Spleen (tissue), 11 donors: Measurements from ENCODE around the gene KCNQ5. TPM values are rescaled to one million over a fixed set of nuclear protein-coding genes. Genes with fewer than 3 reads are reported as not detected.

Experiments
- DNase-seq: peaks from one replicate; pipeline ENCODE4 v3.0.0-alpha.2; 2020
- H3K27ac ChIP-seq, 8 donors: fragments of 200-600 bp; sonication (generic) in 7 of 8; 1 replicate in 4 of 8; 2 replicates in 4 of 8; pipeline versions ENCODE4 v1.5.0 to v1.8.0; 2016 to 2021; ENCODE audit warnings: inconsistent platforms in 4 of 8, mild to moderate bottlenecking in 4 of 8, moderate library complexity in 1 of 8
- H3K27me3 ChIP-seq, 7 donors: fragments of 200-600 bp; sonication (generic) in 6 of 7; replicated peaks in 1 of 7; 1 replicate in 4 of 7; 2 replicates in 3 of 7; pipeline versions ENCODE4 v1.5.0 to v1.8.0; 2016 to 2021; ENCODE audit warnings: inconsistent platforms in 3 of 7, mild to moderate bottlenecking in 1 of 7
- H3K36me3 ChIP-seq, 6 donors: fragments of 200-600 bp; sonication (generic) in 5 of 6; 1 replicate in 4 of 6; 2 replicates in 2 of 6; pipeline versions ENCODE4 v1.5.0 to v1.8.0; 2016 to 2021; ENCODE audit warnings: inconsistent platforms in 2 of 6
- H3K4me1 ChIP-seq, 6 donors: fragments of 200-600 bp; sonication (generic) in 5 of 6; 1 replicate in 3 of 6; 2 replicates in 3 of 6; pipeline versions ENCODE4 v1.5.0 to v1.8.0; 2016 to 2021; ENCODE audit warnings: inconsistent platforms in 3 of 6
- H3K4me3 ChIP-seq, 8 donors: fragments of 200-600 bp; sonication (generic) in 7 of 8; 1 replicate in 4 of 8; 2 replicates in 4 of 8; pipeline versions ENCODE4 v1.5.0 to v1.8.0; 2016 to 2021; ENCODE audit warnings: inconsistent platforms in 4 of 8, mild to moderate bottlenecking in 4 of 8, moderate library complexity in 2 of 8
- H3K9me3 ChIP-seq, 8 donors: fragments of 200-600 bp; sonication (generic) in 7 of 8; 1 replicate in 4 of 8; 2 replicates in 4 of 8; pipeline versions ENCODE4 v1.5.0 to v1.8.0; 2016 to 2021; ENCODE audit warnings: inconsistent platforms in 4 of 8
- POLR2A ChIP-seq, 3 donors: fragments of 450-650 bp; IDR thresholded peaks; one replicate each; pipeline ENCODE4 v1.5.1; 2017; ENCODE audit warnings: antibody characterized with exemption in 3 of 3, mild to moderate bottlenecking in 1 of 3
- POLR2AphosphoS5 ChIP-seq, 3 donors: sonication (generic); formaldehyde crosslinking; IDR thresholded peaks; one replicate each; pipeline ENCODE4 v1.5.1; 2017; ENCODE audit warnings: antibody characterized with exemption in 3 of 3
- WGBS, 5 donors: extraction: QIAGEN DNeasy Blood & Tissue Kit in 3 of 5; methylation state at CpG; one replicate each; pipeline versions ENCODE4 v1.1.5 to v1.1.7; 2013 to 2018; 5-methylcytosine and 5-hydroxymethylcytosine counted together
- intact Hi-C: fragments of 100-400 bp; cut with DNase I; formaldehyde crosslinking; loops from one replicate; pipeline ENCODE4 v1.15.0; 2023; ENCODE audit warnings: low total_unique reads
- polyA plus RNA-seq, 3 donors: library from polyadenylated mRNA; stranded (reverse); fragments of 200-250 nt; gene quantifications; one replicate each; pipeline ENCODE4 v1.2.1, GENCODE V29; 2013
- total RNA-seq, 7 donors: library from RNA; depleted of rRNA in 3 of 7; stranded (reverse); fragments of >200 nt in 3 of 7; fragmentation: NEBNext Ultra II Directional in 4 of 7; extraction: Animal tissue kit (Norgen Biotek cat#: 25700) in 4 of 7; gene quantifications; one replicate each; pipeline versions ENCODE4 v1.1.0 to v1.2.1, GENCODE V29; 2016 to 2021
- TF ChIP-seq, protein P1 (sequence below), 11 experiments: fragments of 200-600 bp in 7 of 11; fragments of 450-650 bp in 4 of 11; sonication (generic) in 4 of 11; IDR thresholded peaks in 8 of 11; conservative IDR thresholded peaks in 3 of 11; 1 replicate in 7 of 11; 2 replicates in 4 of 11; pipeline versions ENCODE4 v1.4.0 to v1.8.0; 2016 to 2021; ENCODE audit warnings: antibody characterized with exemption in 11 of 11, inconsistent platforms in 4 of 11, mild to moderate bottlenecking in 1 of 11
- donor health status: healthy with polysubstance abuse.
- donor health status: DM: no; HTN: no; CAD: no; lungs with moderate emphysema.
- donor health status: DM: no; HTN: no; CAD: no.
- donor health status: Bipolar disorder and iron deficiency.
- donor health status: healthy.
- donor health status: DM: no; HTN: no; CAD: no.
- donor health status: DM: yes; HTN: yes; CAD: no.

KCNQ5 gene
- total and polyA plus RNA-seq, 10 donors: 1.3 to 8.7 (median 4.4) TPM

DNA sequence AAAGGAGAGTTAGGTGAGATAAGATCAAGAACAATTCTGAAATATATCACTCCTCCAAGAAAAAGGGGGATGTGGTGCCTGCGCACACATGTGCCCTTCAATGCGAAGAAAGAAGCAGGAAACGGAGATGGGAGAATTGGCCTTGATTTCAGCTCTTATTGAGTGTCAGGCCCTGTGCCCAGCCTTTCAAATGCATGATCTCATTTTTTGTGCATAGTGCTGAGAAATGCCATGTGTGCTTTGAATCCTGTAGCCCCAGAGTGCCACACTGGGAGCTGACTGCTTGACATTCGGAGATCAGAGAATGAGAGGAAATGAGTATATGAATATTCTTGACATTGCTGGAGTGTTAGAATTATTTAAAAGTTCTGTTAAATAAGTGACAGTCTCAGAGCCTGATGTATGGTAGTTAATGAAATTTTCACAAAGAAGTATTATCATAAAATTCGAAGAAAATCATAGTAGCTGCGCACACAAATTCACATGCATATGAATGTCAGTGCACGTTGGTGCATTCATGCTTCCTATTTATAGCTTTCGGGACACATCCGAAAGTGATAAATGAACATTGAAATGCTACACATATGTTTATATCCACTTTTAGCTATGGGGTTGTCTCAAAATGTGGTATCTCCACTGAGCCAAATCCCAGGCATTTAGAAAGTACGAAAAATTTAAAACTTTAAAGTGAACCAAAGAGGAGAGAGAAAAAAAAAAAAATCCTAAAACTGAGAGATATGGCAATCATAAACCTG, 172.0 kb downstream of the KCNQ5 start:
- no peak for DNase-seq
- H3K36me3 ChIP-seq: no peaks in the 10 kb centered on the region
- TF ChIP-seq, protein P1, sequence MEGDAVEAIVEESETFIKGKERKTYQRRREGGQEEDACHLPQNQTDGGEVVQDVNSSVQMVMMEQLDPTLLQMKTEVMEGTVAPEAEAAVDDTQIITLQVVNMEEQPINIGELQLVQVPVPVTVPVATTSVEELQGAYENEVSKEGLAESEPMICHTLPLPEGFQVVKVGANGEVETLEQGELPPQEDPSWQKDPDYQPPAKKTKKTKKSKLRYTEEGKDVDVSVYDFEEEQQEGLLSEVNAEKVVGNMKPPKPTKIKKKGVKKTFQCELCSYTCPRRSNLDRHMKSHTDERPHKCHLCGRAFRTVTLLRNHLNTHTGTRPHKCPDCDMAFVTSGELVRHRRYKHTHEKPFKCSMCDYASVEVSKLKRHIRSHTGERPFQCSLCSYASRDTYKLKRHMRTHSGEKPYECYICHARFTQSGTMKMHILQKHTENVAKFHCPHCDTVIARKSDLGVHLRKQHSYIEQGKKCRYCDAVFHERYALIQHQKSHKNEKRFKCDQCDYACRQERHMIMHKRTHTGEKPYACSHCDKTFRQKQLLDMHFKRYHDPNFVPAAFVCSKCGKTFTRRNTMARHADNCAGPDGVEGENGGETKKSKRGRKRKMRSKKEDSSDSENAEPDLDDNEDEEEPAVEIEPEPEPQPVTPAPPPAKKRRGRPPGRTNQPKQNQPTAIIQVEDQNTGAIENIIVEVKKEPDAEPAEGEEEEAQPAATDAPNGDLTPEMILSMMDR (IDR thresholded peaks at IDR 0.05 in 8 of 11, conservative IDR thresholded peaks at IDR 0.05 in 3 of 11): no peak
- TF ChIP-seq POLR2AphosphoS5 (IDR thresholded peaks at IDR 0.05) (no peak), POLR2A (IDR thresholded peaks at IDR 0.05) (no peak)
- intact Hi-C loops: no loop called here
- H3K4me3 ChIP-seq: no peak overlapping the region
- no peaks in the 10 kb centered on the region for H3K27me3 ChIP-seq
- 81 to 92% (median 86%) methylated on average over 10 of the region's 10 CpGs for WGBS, 5 donors
- H3K27ac ChIP-seq: no peak overlapping the region
- no peaks in the 10 kb centered on the region for H3K9me3 ChIP-seq
- H3K4me1 ChIP-seq: no peaks in the 10 kb centered on the region

DNA sequence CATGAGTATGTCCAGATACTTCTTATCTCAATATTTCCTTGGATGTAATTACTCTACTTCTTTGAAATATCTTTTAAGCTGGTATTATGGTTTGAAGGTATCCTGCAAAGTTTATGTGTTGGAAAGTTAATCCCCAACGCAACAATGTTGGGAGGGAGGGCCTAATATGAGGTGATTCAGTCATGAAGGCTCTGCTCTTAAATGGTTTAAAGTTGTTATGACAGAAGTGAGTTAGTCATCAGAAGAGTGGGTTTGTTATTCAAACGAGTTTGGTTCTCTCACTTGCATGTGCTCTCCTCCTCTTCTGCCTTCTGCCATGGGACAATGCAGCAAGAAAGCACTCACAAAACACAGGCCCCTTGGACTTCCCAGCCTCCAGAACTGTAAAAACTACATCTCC, 176.3 kb downstream of the KCNQ5 start:
- DNase-seq: no peak
- Histone ChIP-seq H3K4me3 (no peak overlapping the region), H3K9me3 (no peaks in the 10 kb centered on the region), H3K36me3 (no peaks in the 10 kb centered on the region), H3K27ac (no peak overlapping the region), H3K27me3 (no peaks in the 10 kb centered on the region), H3K4me1 (no peaks in the 10 kb centered on the region)
- WGBS, 5 donors: 66 to 83% (median 69%) methylated on average over 2 of the region's 2 CpGs
- TF ChIP-seq, protein P1 (IDR thresholded peaks at IDR 0.05 in 8 of 11, conservative IDR thresholded peaks at IDR 0.05 in 3 of 11): no peak
- TF ChIP-seq POLR2A (IDR thresholded peaks at IDR 0.05): no peak
- intact Hi-C loops: no loop called here

GRCh38 chr6:72809746-72810379, 188.0 kb downstream of the KCNQ5 start:
- Histone ChIP-seq H3K9me3 (no peaks in the 10 kb centered on the region), H3K4me1 (peaks cover 0 to 10% (median 0%) of the 10 kb centered on the region in 6 donors), H3K27ac (no peak overlapping the region), H3K27me3 (no peaks in the 10 kb centered on the region), H3K4me3 (no peak overlapping the region), H3K36me3 (no peaks in the 10 kb centered on the region)
- intact Hi-C loops: no loop called here
- WGBS, 5 donors: 85 to 92% (median 86%) methylated on average over 4 of the region's 4 CpGs
- TF ChIP-seq, protein P1 (IDR thresholded peaks at IDR 0.05 in 8 of 11, conservative IDR thresholded peaks at IDR 0.05 in 3 of 11): no peak
- TF ChIP-seq POLR2A (IDR thresholded peaks at IDR 0.05) (no peak), POLR2AphosphoS5 (IDR thresholded peaks at IDR 0.05) (no peak)
- DNase-seq: no peak

GRCh38 chr6:72810571-72811280, 188.9 kb downstream of the KCNQ5 start:
- 71 to 84% (median 73%) methylated on average over 4 of the region's 4 CpGs for WGBS, 5 donors
- no peaks in the 10 kb centered on the region for H3K27me3 ChIP-seq
- H3K4me1 ChIP-seq: peaks cover 0 to 10% (median 0%) of the 10 kb centered on the region in 6 donors
- no peaks in the 10 kb centered on the region for H3K36me3 ChIP-seq
- no peak for DNase-seq
- H3K4me3 ChIP-seq: no peak overlapping the region
- TF ChIP-seq, protein P1 (IDR thresholded peaks at IDR 0.05 in 8 of 11, conservative IDR thresholded peaks at IDR 0.05 in 3 of 11): no peak
- TF ChIP-seq POLR2A (IDR thresholded peaks at IDR 0.05) (no peak), POLR2AphosphoS5 (IDR thresholded peaks at IDR 0.05) (no peak)
- H3K27ac ChIP-seq: no peak overlapping the region
- H3K9me3 ChIP-seq: no peaks in the 10 kb centered on the region
- intact Hi-C loops: no loop called here
